ENCODE data around the gene EEF1AKMT1.
"Not testable (repeated sequence)": the region's sequence is repeated elsewhere in the genome, so short reads cannot be mapped to it uniquely, and the experiment has no call there.

EEF1AKMT1 gene

GRCh38 chr13:20767309-20767943, 6.3 kb downstream of the EEF1AKMT1 start:
- H3K27ac ChIP-seq, result no peak overlapping the region
- no peak overlapping the region for H3K4me3 ChIP-seq
- TF ChIP-seq CTCF (IDR thresholded peaks at IDR 0.05), result no peak
- DNase-seq (ENCODE audit: low spot score), result no peak

- TF ChIP-seq CTCF (IDR thresholded peaks at IDR 0.05), result no peak
- DNase-seq (ENCODE audit: low spot score), result no peak
- no peak overlapping the region for H3K27ac ChIP-seq
- H3K4me3 ChIP-seq, result no peak overlapping the region
Measured at GRCh38 chr13:20760872-20761271, 12.9 kb downstream of the EEF1AKMT1 start.

DNA sequence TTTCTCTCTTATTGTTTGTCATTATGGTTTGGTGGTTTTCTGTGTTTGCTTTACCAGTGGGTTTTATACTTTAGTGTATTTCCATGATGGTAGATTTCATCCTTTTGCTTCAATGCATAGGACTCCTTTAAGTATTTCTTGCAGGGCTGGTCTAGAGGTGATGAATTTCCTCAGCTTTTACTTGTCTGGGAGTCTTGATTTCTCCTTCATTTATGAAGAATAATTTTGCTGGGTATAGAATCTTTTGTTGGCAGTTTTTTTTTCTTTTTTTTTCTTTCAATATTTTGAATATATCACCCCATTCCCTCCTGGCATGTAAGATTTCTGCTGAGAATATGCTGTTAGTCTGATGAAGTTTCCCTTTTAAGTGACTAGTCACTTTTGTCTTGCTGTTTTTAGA, 19.8 kb downstream of the EEF1AKMT1 start:
- no peak for DNase-seq (ENCODE audit: low spot score)
- H3K4me3 ChIP-seq, result no peak overlapping the region
- TF ChIP-seq CTCF (IDR thresholded peaks at IDR 0.05), result no peak
- H3K27ac ChIP-seq, result no peak overlapping the region

- no peak for TF ChIP-seq CTCF (IDR thresholded peaks at IDR 0.05)
- Histone ChIP-seq H3K4me3 (no peak overlapping the region), H3K27ac (no peak overlapping the region)
- no peak for DNase-seq (ENCODE audit: low spot score)
Measured at GRCh38 chr13:20749377-20749776, 24.4 kb downstream of the EEF1AKMT1 start.

- DNase-seq (ENCODE audit: low spot score); H3K4me3 ChIP-seq; H3K27ac ChIP-seq: not testable (repeated sequence)
Measured at GRCh38 chr13:20743830-20744404, 29.8 kb downstream of the EEF1AKMT1 start.

- H3K27ac ChIP-seq, result no peak overlapping the region
- no peak overlapping the region for H3K4me3 ChIP-seq
- no peak for DNase-seq (ENCODE audit: low spot score)
- no peak for TF ChIP-seq CTCF (IDR thresholded peaks at IDR 0.05)
Measured at GRCh38 chr13:20740021-20740420, 33.7 kb downstream of the EEF1AKMT1 start.

DNA sequence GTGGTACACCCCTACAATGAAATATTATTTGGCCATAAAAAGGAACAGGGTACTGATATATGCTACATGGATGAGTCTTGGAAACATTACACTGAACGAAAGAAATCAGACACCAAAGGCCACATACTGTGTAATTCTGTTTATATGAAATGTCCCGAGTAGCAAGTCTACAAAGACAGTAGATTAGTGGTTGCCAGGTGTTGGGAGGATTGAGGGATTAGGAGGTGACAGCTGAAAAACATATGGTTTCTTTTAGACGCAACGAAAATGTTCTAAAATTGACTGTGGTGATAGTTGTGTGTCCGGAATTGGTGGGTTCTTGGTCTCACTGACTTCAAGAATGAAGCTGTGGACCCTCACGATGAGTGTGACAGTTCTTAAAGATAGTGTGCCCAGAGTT, 35.1 kb downstream of the EEF1AKMT1 start:
- TF ChIP-seq CTCF (IDR thresholded peaks at IDR 0.05), result no peak
- no peak for DNase-seq (ENCODE audit: low spot score)

More for the DNA sequence above, 35.1 kb downstream of the EEF1AKMT1 start:
- Histone ChIP-seq H3K4me3 (no peak overlapping the region), H3K27ac (no peak overlapping the region)

Measured in coronary artery (tissue), 2 donors.